ENCODE results near the gene B3GALT6. TPM values are rescaled to one million over a fixed set of nuclear protein-coding genes. Genes with fewer than 3 reads are reported as not detected.

The B3GALT6 gene
- total and polyA plus RNA-seq, 4 donors, result 1.2 to 9.0 (median 8.3) TPM

GRCh38 chr1:1240822-1241587 lies 9.0 kb downstream of the B3GALT6 start:
- H3K4me3 ChIP-seq (ENCODE audit: low read depth in 1 of 3, low read length in 3 of 3), result no peak overlapping the region
- WGBS, result 76% methylated on average over 23 of the region's 23 CpGs
- no peak overlapping the region for H3K9ac ChIP-seq (ENCODE audit: low read depth in 1 of 2, low read length in 2 of 2)
- peaks cover 9 to 24% (median 13%) of the 10 kb centered on the region in 4 donors for H3K4me1 ChIP-seq (ENCODE audit: control insufficient read depth in 4 of 4, insufficient read depth in 4 of 4, low read length in 3 of 4)
- no peak overlapping the region for H3K27ac ChIP-seq (ENCODE audit: low read depth in 1 of 2, low read length in 2 of 2)
- H3K9me3 ChIP-seq (ENCODE audit: control insufficient read depth in 4 of 4, low read length in 3 of 4), result no peaks in the 10 kb centered on the region
- TF ChIP-seq EGR1 (IDR thresholded peaks at IDR 0.05; ENCODE audit: low read depth in 2 of 2) (no peak), HNF4G (IDR thresholded peaks at IDR 0.05) (no peak), JUND (IDR thresholded peaks at IDR 0.05) (no peak), TAF1 (conservative IDR thresholded peaks at IDR 0.05) (no peak)
- no peak for DNase-seq (ENCODE audit: low spot score)
- H3K27me3 ChIP-seq (ENCODE audit: control insufficient read depth in 4 of 4, insufficient read depth in 4 of 4, low read length in 3 of 4), result no peaks in the 10 kb centered on the region
- H3K36me3 ChIP-seq (ENCODE audit: control insufficient read depth in 4 of 4, insufficient read depth in 3 of 4, low read depth in 1 of 4, low read length in 3 of 4), result no peaks in the 10 kb centered on the region

GRCh38 chr1:1241588-1242219 lies 9.7 kb downstream of the B3GALT6 start:
- no peak for DNase-seq (ENCODE audit: low spot score)
- TF ChIP-seq FOXA2 (IDR thresholded peaks at IDR 0.05), result no peak
- no peak for TF ChIP-seq YY1 (IDR thresholded peaks at IDR 0.05)
- no peak for TF ChIP-seq RXRA (IDR thresholded peaks at IDR 0.05)
- no peak for TF ChIP-seq ATF3 (IDR thresholded peaks at IDR 0.05)
- TF ChIP-seq RAD21 (IDR thresholded peaks at IDR 0.05), result no peak
- no peaks in the 10 kb centered on the region for H3K9me3 ChIP-seq (ENCODE audit: control insufficient read depth in 4 of 4, low read length in 3 of 4)
- no peaks in the 10 kb centered on the region for H3K27me3 ChIP-seq (ENCODE audit: control insufficient read depth in 4 of 4, insufficient read depth in 4 of 4, low read length in 3 of 4)
- peaks cover 9 to 24% (median 16%) of the 10 kb centered on the region in 4 donors for H3K4me1 ChIP-seq (ENCODE audit: control insufficient read depth in 4 of 4, insufficient read depth in 4 of 4, low read length in 3 of 4)
- no peak overlapping the region for H3K27ac ChIP-seq (ENCODE audit: low read depth in 1 of 2, low read length in 2 of 2)
- H3K36me3 ChIP-seq (ENCODE audit: control insufficient read depth in 4 of 4, insufficient read depth in 3 of 4, low read depth in 1 of 4, low read length in 3 of 4), result no peaks in the 10 kb centered on the region
- no peak overlapping the region for H3K9ac ChIP-seq (ENCODE audit: low read depth in 1 of 2, low read length in 2 of 2)
- no peak overlapping the region for H3K4me3 ChIP-seq (ENCODE audit: low read depth in 1 of 3, low read length in 3 of 3)
- 90% methylated on average over 26 of the region's 26 CpGs for WGBS

GRCh38 chr1:1242461-1243265 lies 10.6 kb downstream of the B3GALT6 start:
- Histone ChIP-seq H3K27ac (ENCODE audit: low read depth in 1 of 2, low read length in 2 of 2) (no peak overlapping the region), H3K4me1 (ENCODE audit: control insufficient read depth in 4 of 4, insufficient read depth in 4 of 4, low read length in 3 of 4) (peaks cover 9 to 24% (median 13%) of the 10 kb centered on the region in 4 donors), H3K27me3 (ENCODE audit: control insufficient read depth in 4 of 4, insufficient read depth in 4 of 4, low read length in 3 of 4) (no peaks in the 10 kb centered on the region), H3K36me3 (ENCODE audit: control insufficient read depth in 4 of 4, insufficient read depth in 3 of 4, low read depth in 1 of 4, low read length in 3 of 4) (no peaks in the 10 kb centered on the region), H3K4me3 (ENCODE audit: low read depth in 1 of 3, low read length in 3 of 3) (no peak overlapping the region), H3K9ac (ENCODE audit: low read depth in 1 of 2, low read length in 2 of 2) (no peak overlapping the region), H3K9me3 (ENCODE audit: control insufficient read depth in 4 of 4, low read length in 3 of 4) (no peaks in the 10 kb centered on the region)
- no peak for TF ChIP-seq YY1 (IDR thresholded peaks at IDR 0.05)
- no peak for TF ChIP-seq RXRA (IDR thresholded peaks at IDR 0.05)
- TF ChIP-seq MAX (IDR thresholded peaks at IDR 0.05), result no peak
- no peak for TF ChIP-seq FOXA2 (IDR thresholded peaks at IDR 0.05)
- TF ChIP-seq FOXA1 (IDR thresholded peaks at IDR 0.05), result no peak
- TF ChIP-seq SP1 (IDR thresholded peaks at IDR 0.05), result no peak
- no peak for TF ChIP-seq NR2F2 (IDR thresholded peaks at IDR 0.05)
- TF ChIP-seq HNF4A (conservative IDR thresholded peaks at IDR 0.05), result no peak
- no peak for TF ChIP-seq GABPA (IDR thresholded peaks at IDR 0.05 in 1 of 2, conservative IDR thresholded peaks at IDR 0.05 in 1 of 2)
- TF ChIP-seq JUND (IDR thresholded peaks at IDR 0.05), result no peak
- no peak for TF ChIP-seq TAF1 (conservative IDR thresholded peaks at IDR 0.05)
- WGBS, result 92% methylated on average over 41 of the region's 41 CpGs
- DNase-seq (ENCODE audit: low spot score), result no peak
